Measurements from ENCODE around the gene ZSWIM3.
"Not testable (repeated sequence)": the region's sequence is repeated elsewhere in the genome, so short reads cannot be mapped to it uniquely, and the experiment has no call there.

ZSWIM3 gene

GRCh38 chr20:45861221-45862075 lies 4.0 kb downstream of the ZSWIM3 start:
- no peak for DNase-seq (ENCODE audit: low read depth)

- DNase-seq (ENCODE audit: low read depth): no peak
These were observed 6.4 kb downstream of the ZSWIM3 start for GRCh38 chr20:45863543-45864470.

- no peak for DNase-seq (ENCODE audit: low read depth)
These were observed 9.0 kb downstream of the ZSWIM3 start for GRCh38 chr20:45866454-45866853.

- no peak for DNase-seq (ENCODE audit: low read depth)
These were observed 9.9 kb downstream of the ZSWIM3 start for GRCh38 chr20:45867136-45867818.

- no peak for DNase-seq (ENCODE audit: low read depth)
These were observed 10.4 kb downstream of the ZSWIM3 start for GRCh38 chr20:45867819-45868176.

GRCh38 chr20:45872626-45873025 lies 15.2 kb downstream of the ZSWIM3 start:
- no peak for DNase-seq (ENCODE audit: low read depth)

GRCh38 chr20:45873409-45874103 lies 16.1 kb downstream of the ZSWIM3 start:
- no peak for DNase-seq (ENCODE audit: low read depth)

- DNase-seq (ENCODE audit: low read depth): not testable (repeated sequence)
These were observed 16.7 kb downstream of the ZSWIM3 start for GRCh38 chr20:45874104-45874481.

- DNase-seq (ENCODE audit: low read depth): no peak
These were observed 17.2 kb downstream of the ZSWIM3 start for GRCh38 chr20:45874576-45874975.

- no peak for DNase-seq (ENCODE audit: low read depth)
These were observed 20.8 kb downstream of the ZSWIM3 start for GRCh38 chr20:45878076-45878761.

GRCh38 chr20:45880988-45881788 lies 23.8 kb downstream of the ZSWIM3 start, which contains the start of gene ZSWIM1:
ZSWIM1 (plus strand) TSS chr20:45881227; CDS start chr20:45882593, 1,366 bp downstream.
- peak; percentile 93 for DNase-seq (ENCODE audit: low read depth)

GRCh38 chr20:45882469-45883099 lies 25.2 kb downstream of the ZSWIM3 start:
- DNase-seq (ENCODE audit: low read depth): no peak

- DNase-seq (ENCODE audit: low read depth): no peak
These were observed 25.7 kb downstream of the ZSWIM3 start for GRCh38 chr20:45883100-45883469.

- no peak for DNase-seq (ENCODE audit: low read depth)
These were observed 29.4 kb downstream of the ZSWIM3 start for GRCh38 chr20:45886590-45887345.

GRCh38 chr20:45887346-45887715 lies 29.9 kb downstream of the ZSWIM3 start, which contains the start of gene SPATA25:
SPATA25 (minus strand) TSS chr20:45887622; CDS start chr20:45887590, 32 bp downstream.
- DNase-seq (ENCODE audit: low read depth): no peak

- no peak for DNase-seq (ENCODE audit: low read depth)
These were observed 31.3 kb downstream of the ZSWIM3 start for GRCh38 chr20:45888681-45889080.

GRCh38 chr20:45890077-45890984 lies 32.9 kb downstream of the ZSWIM3 start:
- peak; percentile 19 for DNase-seq (ENCODE audit: low read depth)
